K562 (cell line): ENCODE results near the gene GNPAT. TPM values are rescaled to one million over a fixed set of nuclear protein-coding genes. Genes with fewer than 3 reads are reported as not detected.

Source experiments
- ATAC-seq: fragments of 200-7000 bp; cut with Tn5 transposase; 3 replicates; pipeline ENCODE4 v1.9.1; 2020; ENCODE audit warnings: moderate library complexity
- BruUV-seq: library from RNA; stranded (reverse); fragments of 400-500 nt; replicated peaks from 2 replicates; lab custom pipeline; 2021; lab: Mats Ljungman, UMichigan
- CTCF ChIA-PET: fragments of 300-600 bp; formaldehyde crosslinking; extraction: SDS; loops from one replicate; lab custom pipeline; 2021; ENCODE audit warnings: low intra/inter-chr PET ratio; lab: Yijun Ruan, JAX
- POLR2A ChIA-PET: fragments of 300-600, 350-650 bp; sonication (Branson Sonifier 250); formaldehyde crosslinking; extraction: SDS; loops from one replicate; lab custom pipeline; 2021; ENCODE audit warnings: antibody characterized with exemption, inconsistent platforms; lab: Yijun Ruan, JAX
- DNase-seq, 4 experiments: peaks; one replicate each; pipeline versions ENCODE4 v3.0.0 to v3.0.0-alpha.2; 2011 to 2018; ENCODE audit warnings: low spot score in 3 of 4, mixed read lengths in 3 of 4; ENCODE audit errors: extremely low read depth in 1 of 4
- FAIRE-seq: peaks from 2 replicates; lab custom pipeline; 2011; peaks lifted over from hg19 to GRCh38; lab: Jason Lieb, UNC
- H2AFZ ChIP-seq: 2 replicates; pipeline ENCODE4 v1.6.0; 2011; ENCODE audit warnings: low read depth, low read length, control low read depth, inconsistent platforms
- H3K27ac ChIP-seq: fragments of 200-600 bp; 3 replicates; pipeline ENCODE4 v1.8.0; 2011; ENCODE audit warnings: low read depth, mild to moderate bottlenecking, control low read depth, inconsistent platforms, low read length, moderate library complexity, mixed read lengths; ENCODE audit errors: extremely low read depth
- H3K27me3 ChIP-seq, 2 experiments: fragments of 300-600 bp in 1 of 2; 2 replicates in 1 of 2; 3 replicates in 1 of 2; pipeline versions ENCODE4 v1.6.0 to v1.8.0; 2011; ENCODE audit warnings: inconsistent platforms in 2 of 2, low read length in 2 of 2, mild to moderate bottlenecking in 1 of 2, mixed read lengths in 1 of 2, moderate library complexity in 1 of 2; ENCODE audit not compliant: control insufficient read depth in 2 of 2, insufficient read depth in 2 of 2
- H3K36me3 ChIP-seq: fragments of 300-600 bp; 3 replicates; pipeline ENCODE4 v1.8.0; 2011; ENCODE audit warnings: mild to moderate bottlenecking, low read length, inconsistent platforms; ENCODE audit not compliant: control insufficient read depth, insufficient read depth
- H3K4me1 ChIP-seq, 2 experiments: fragments of 200-600 bp in 1 of 2; replicated peaks in 1 of 2; 2 replicates in 1 of 2; 3 replicates in 1 of 2; pipeline versions ENCODE4 v1.5.1 to v1.8.0; 2011; ENCODE audit warnings: inconsistent platforms in 2 of 2, low read length in 2 of 2, mild to moderate bottlenecking in 1 of 2, mixed read lengths in 1 of 2, moderate library complexity in 1 of 2; ENCODE audit not compliant: control insufficient read depth in 2 of 2, insufficient read depth in 2 of 2
- H3K4me2 ChIP-seq: 2 replicates; pipeline ENCODE4 v1.6.1; 2011; ENCODE audit warnings: low read length, control low read depth, inconsistent platforms, mixed read lengths; ENCODE audit not compliant: insufficient read depth
- H3K4me3 ChIP-seq: fragments of 200-600 bp; sonication (generic), shearing (Covaris generic); 2 replicates; pipeline ENCODE4 v1.5.1; 2016; ENCODE audit warnings: control low read depth, inconsistent platforms
- H3K79me2 ChIP-seq: fragments of 200-600 bp; 3 replicates; pipeline ENCODE4 v1.8.0; 2011; ENCODE audit warnings: low read length, inconsistent platforms; ENCODE audit not compliant: control insufficient read depth, insufficient read depth
- H3K9ac ChIP-seq, 2 experiments: 2 replicates each; pipeline versions ENCODE4 v1.6.0 to v1.6.1; 2011; ENCODE audit warnings: low read depth in 2 of 2, low read length in 2 of 2, control low read depth in 1 of 2, inconsistent platforms in 1 of 2, mild to moderate bottlenecking in 1 of 2, mixed read lengths in 1 of 2; ENCODE audit not compliant: insufficient read depth in 1 of 2
- H3K9me1 ChIP-seq: one replicate; pipeline ENCODE4 v1.6.0; 2011; ENCODE audit warnings: inconsistent platforms, mild to moderate bottlenecking, low read length, moderate library complexity; ENCODE audit not compliant: control insufficient read depth, insufficient read depth
- H3K9me3 ChIP-seq: replicated peaks from 2 replicates; pipeline ENCODE4 v1.5.1; 2011; ENCODE audit warnings: low read depth, low read length, inconsistent platforms; ENCODE audit not compliant: control insufficient read depth, insufficient read depth
- H4K20me1 ChIP-seq: replicated peaks from 2 replicates; pipeline ENCODE4 v1.6.1; 2011; ENCODE audit warnings: low read length, inconsistent platforms, mixed read lengths; ENCODE audit not compliant: control insufficient read depth, insufficient read depth
- CC2D1A ChIP-seq: fragments of 450-650 bp; IDR thresholded peaks from 2 replicates; pipeline ENCODE4 v1.6.1; 2017; ENCODE audit warnings: mild to moderate bottlenecking
- FOS ChIP-seq: IDR thresholded peaks from 3 replicates; pipeline ENCODE4 v1.6.1; 2011; ENCODE audit not compliant: insufficient read length; ENCODE audit errors: extremely low read depth
- HDAC1 ChIP-seq, 2 experiments: fragments of 450-650 bp; IDR thresholded peaks; 2 replicates each; pipeline ENCODE4 v1.6.1; 2016 to 2017; ENCODE audit warnings: inconsistent platforms in 1 of 2, mild to moderate bottlenecking in 1 of 2, moderate library complexity in 1 of 2
- HDAC8 ChIP-seq: fragments of 450-650 bp; IDR thresholded peaks from 2 replicates; pipeline ENCODE4 v1.6.1; 2016; ENCODE audit warnings: mild to moderate bottlenecking, missing genetic modification characterization, moderate library complexity, missing compliant biosample characterization
- HNRNPK ChIP-seq: fragments of 200-400 bp; formaldehyde crosslinking; IDR thresholded peaks from one replicate; pipeline ENCODE4 v1.6.1; 2018; ENCODE audit warnings: mild to moderate bottlenecking, low read depth, low read length; ENCODE audit not compliant: poor library complexity, severe bottlenecking
- MAFK ChIP-seq: IDR thresholded peaks from 2 replicates; pipeline ENCODE4 v1.6.1; 2011; ENCODE audit warnings: low read length, improper control_type of control experiment
- NR1H2 ChIP-seq: sonication (generic); formaldehyde crosslinking; IDR thresholded peaks from 2 replicates; pipeline ENCODE4 v1.4.0; 2020; ENCODE audit warnings: mild to moderate bottlenecking, missing genetic modification reagents
- RFX5 ChIP-seq: IDR thresholded peaks from 2 replicates; pipeline ENCODE4 v1.6.1; 2011; ENCODE audit warnings: low read depth, mild to moderate bottlenecking, improper control_type of control experiment, low read length
- SAP30 ChIP-seq: fragments of 200-600 bp; sonication (generic); IDR thresholded peaks from 2 replicates; pipeline ENCODE4 v1.6.1; 2012; ENCODE audit warnings: borderline replicate concordance, low read depth, mild to moderate bottlenecking, moderate library complexity, low read length, control low read depth, inconsistent platforms; ENCODE audit not compliant: insufficient read depth, poor library complexity, severe bottlenecking
- SIN3A ChIP-seq, 2 experiments: fragments of 150-350 bp in 1 of 2; IDR thresholded peaks; 2 replicates each; pipeline ENCODE4 v1.6.1; 2011 to 2016; ENCODE audit warnings: borderline replicate concordance in 2 of 2, low read depth in 2 of 2, low read length in 2 of 2, mild to moderate bottlenecking in 2 of 2, moderate library complexity in 2 of 2; ENCODE audit not compliant: control insufficient read depth in 1 of 2
- SMAD1 ChIP-seq: fragments of 150-350 bp; IDR thresholded peaks from 2 replicates; pipeline ENCODE4 v1.6.1; 2014; ENCODE audit warnings: low read length, low read depth; ENCODE audit not compliant: partially characterized antibody
- TRIM25 ChIP-seq: fragments of 450-650 bp; IDR thresholded peaks from 2 replicates; pipeline ENCODE4 v1.7.0; 2016; ENCODE audit warnings: borderline replicate concordance
- ZFP1 ChIP-seq: fragments of 450-650 bp; formaldehyde crosslinking; IDR thresholded peaks from 2 replicates; pipeline ENCODE4 v1.4.0; 2020; ENCODE audit warnings: mild to moderate bottlenecking, mixed read lengths
- ZNF143 ChIP-seq: sonication (generic); formaldehyde crosslinking; IDR thresholded peaks from 2 replicates; pipeline ENCODE4 v1.9.0; 2022; ENCODE audit warnings: mild to moderate bottlenecking, missing genetic modification reagents
- ZNF224 ChIP-seq: sonication (generic); formaldehyde crosslinking; IDR thresholded peaks from 2 replicates; pipeline ENCODE4 v1.8.0; 2022; ENCODE audit warnings: mild to moderate bottlenecking, missing genetic modification reagents
- ZNF696 ChIP-seq: fragments of 250-450 bp; sonication (Bioruptor Pico); conservative IDR thresholded peaks from 2 replicates; pipeline ENCODE4 v1.4.0; 2020; ENCODE audit warnings: mild to moderate bottlenecking, moderate library complexity
- WGBS: fragments of 100-300 bp; shearing (Covaris generic); methylation state at CpG from one replicate; pipeline ENCODE4 v1.1.6; 2016; ENCODE audit warnings: low coverage, mixed read lengths; ENCODE audit not compliant: insufficient coverage; ENCODE audit errors: missing lambda C conversion rate; 5-methylcytosine and 5-hydroxymethylcytosine counted together
- in situ Hi-C: fragments of 300-500 bp; cut with MboI; formaldehyde crosslinking; loops from 4 replicates; pipeline ENCODE4 v1.15.0; 2018; ENCODE audit warnings: inconsistent platforms, mixed read lengths
- intact Hi-C: fragments of 100-400 bp; cut with micrococcal nuclease; formaldehyde crosslinking; loops from 2 replicates; pipeline ENCODE4 v1.14.2; 2022
- polyA plus RNA-seq, 8 experiments: library from polyadenylated mRNA; depleted of rRNA in 4 of 8; stranded (reverse) in 5 of 8; unstranded in 3 of 8; fragments of >200 nt; fragmentation: Nextera tagmentation in 2 of 8; fragmentation: Illumina TruSeq in 1 of 8; extraction: Ambion mirVana in 2 of 8; extraction: Trizol in 1 of 8; gene quantifications; 2 replicates each; pipeline versions ENCODE4 v1.2.1 to v1.2.3, GENCODE V29; 2011 to 2014; ENCODE audit warnings: inconsistent platforms in 1 of 8, missing spikeins in 1 of 8
- total RNA-seq, 7 experiments: library from RNA; depleted of rRNA in 6 of 7; stranded (reverse); fragments of >200 nt in 6 of 7; fragmentation: Illumina TruSeq in 2 of 7; extraction: Trizol in 2 of 7; gene quantifications; 2 replicates each; pipeline versions ENCODE4 v1.2.1 to v1.2.3, GENCODE V29; 2011 to 2021; ENCODE audit warnings: low replicate concordance in 1 of 7

Gene GNPAT
- total and polyA plus RNA-seq, 9 of the 15 experiments (the other 6 are each of a cell fraction or from before 2014, with no cell fraction given): 32.1 to 68.8 (median 50.7) TPM

DNA sequence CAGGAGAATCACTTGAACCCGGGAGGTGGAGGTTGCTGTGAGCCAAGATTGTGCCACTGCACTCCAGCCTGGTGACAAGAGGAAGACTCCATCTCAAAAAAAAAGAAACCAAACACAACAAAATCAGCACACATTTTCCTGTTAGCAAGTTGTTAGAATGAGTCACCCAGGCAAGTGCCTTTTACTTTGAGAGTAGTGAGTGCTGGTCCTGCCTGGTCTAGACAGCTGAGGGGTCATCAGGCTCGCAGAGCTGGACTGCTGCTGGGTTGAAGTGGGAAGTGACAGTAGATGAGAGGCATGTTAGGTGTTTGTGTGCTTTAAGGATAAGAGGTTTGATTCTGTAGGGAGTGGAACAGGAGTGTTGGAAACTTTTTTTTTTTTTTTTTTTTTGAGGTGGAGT is 31.9 kb downstream of the GNPAT start (continued):
- TF ChIP-seq TRIM25 (no peak), HNRNPK (no peak)

DNA sequence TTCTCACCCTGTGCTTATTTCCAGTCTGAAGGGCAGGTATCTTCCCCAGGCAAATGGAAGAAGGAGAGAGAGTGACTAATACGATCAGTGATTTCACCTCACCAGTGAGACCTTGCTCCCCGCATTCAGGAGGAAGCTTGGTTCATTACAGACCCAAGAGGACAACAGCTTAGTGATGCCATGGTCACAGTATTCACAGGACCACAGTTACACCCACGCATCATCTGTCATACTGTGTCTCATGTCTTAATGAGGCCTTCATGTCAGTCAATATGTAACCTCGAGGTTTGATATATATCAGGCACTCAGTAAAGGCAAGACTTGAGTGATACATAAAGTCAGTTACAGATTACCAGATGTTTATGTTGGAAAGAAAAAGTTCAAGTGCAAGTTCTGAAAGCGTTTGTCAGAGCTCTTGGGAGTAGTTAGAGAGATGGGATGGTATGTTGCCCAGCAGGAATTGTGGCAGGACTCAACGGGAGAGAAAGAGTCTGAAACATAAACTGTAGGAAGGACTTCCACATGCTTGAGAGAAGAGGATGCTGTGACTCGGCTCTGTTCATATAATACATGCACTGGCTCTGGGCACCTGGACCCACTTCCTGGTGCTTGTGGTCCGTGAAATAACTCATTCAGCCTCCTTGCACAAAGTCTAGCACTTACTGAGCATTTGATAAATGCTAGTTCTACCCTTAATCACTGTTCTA is 33.3 kb downstream of the GNPAT start:
- H3K36me3 ChIP-seq: peaks cover 71% of the 10 kb centered on the region; the same call in 2 of the 3 replicates
- no TSS peak for BruUV-seq
- no peaks in the 10 kb centered on the region for H3K9me3 ChIP-seq
- POLR2A ChIA-PET: interaction anchor here (1.5 kb wide), 1 partner anchor 32 kb away, joined by 3 read pairs; no protein-coding TSS in a partner anchor
- TF ChIP-seq CC2D1A: no peak
- TF ChIP-seq HDAC8 (tag): no peak
- TF ChIP-seq ZNF143 (CRISPR knock-in tag): no peak
- TF ChIP-seq ZNF224 (CRISPR knock-in tag): no peak
- no peak for TF ChIP-seq ZNF696
- no peak for TF ChIP-seq RFX5
- TF ChIP-seq MAFK: no peak
- TF ChIP-seq SMAD1: no peak
- TF ChIP-seq ZFP1: no peak
- no peak for TF ChIP-seq HDAC1 (IDR thresholded peaks at IDR 0.05)
- no peak for TF ChIP-seq FOS
- TF ChIP-seq SAP30: no peak
- TF ChIP-seq NR1H2 (CRISPR knock-in tag): no peak
- no peak for TF ChIP-seq SIN3A (IDR thresholded peaks at IDR 0.05; ENCODE audit: borderline replicate concordance in 2 of 2, control insufficient read depth in 1 of 2, low read depth in 2 of 2, low read length in 2 of 2)
- no peaks in the 10 kb centered on the region for H3K4me1 ChIP-seq
- no peaks in the 10 kb centered on the region for H3K79me2 ChIP-seq
- no peak for ATAC-seq
- WGBS: 80% methylated on average over 8 of the region's 8 CpGs
- in situ Hi-C loops: no loop called here
- no peak overlapping the region for H3K27ac ChIP-seq
- no peaks in the 10 kb centered on the region for H4K20me1 ChIP-seq
- no peak overlapping the region for H2AFZ ChIP-seq
- CTCF ChIA-PET: no interaction called here
- no peaks in the 10 kb centered on the region for H3K9me1 ChIP-seq
- H3K4me2 ChIP-seq: no peak overlapping the region
- no peak overlapping the region for H3K4me3 ChIP-seq
- no peak for FAIRE-seq
- intact Hi-C loops: no loop called here
- H3K27me3 ChIP-seq: no peaks in the 10 kb centered on the region
- H3K9ac ChIP-seq: no peak overlapping the region
- no peak for DNase-seq
